ENCODE results near the gene ULBP2.
"Not testable (repeated sequence)": the region's sequence is repeated elsewhere in the genome, so short reads cannot be mapped to it uniquely, and the experiment has no call there.

Gene ULBP2

GRCh38 chr6:149983145-149983544, 41.3 kb downstream of the ULBP2 start:
- Mint-ChIP-seq H3K9me3 (peaks cover 2% of the 10 kb centered on the region), H3K27ac (no peak overlapping the region), H3K27me3 (peaks cover 93% of the 10 kb centered on the region), H3K4me3 (no peak overlapping the region), H3K36me3 (peaks cover 2% of the 10 kb centered on the region), H3K4me1 (no peaks in the 10 kb centered on the region)
- ATAC-seq: no peak

DNA sequence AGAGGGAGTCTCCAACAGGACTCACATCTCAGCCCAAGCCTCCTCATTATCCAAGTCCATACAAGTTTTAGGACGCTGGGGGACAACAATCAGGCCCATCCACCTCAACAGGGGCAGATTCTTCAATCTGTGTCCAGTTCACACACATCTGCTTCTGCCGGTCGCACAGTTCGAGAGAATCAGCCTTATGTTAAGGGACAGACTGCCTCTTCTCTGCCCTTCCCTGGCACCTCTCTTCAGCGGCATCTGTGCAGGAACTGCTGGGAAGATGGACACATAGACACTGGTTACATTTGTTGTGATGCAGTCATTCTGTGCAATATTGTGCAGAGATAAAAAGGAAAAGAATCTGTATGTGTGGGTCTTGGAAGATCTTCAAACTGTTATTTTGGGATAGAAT, 43.0 kb downstream of the ULBP2 start:
- Mint-ChIP-seq H3K4me3 (no peak overlapping the region), H3K27me3 (peaks cover 94% of the 10 kb centered on the region), H3K36me3 (peaks cover 6% of the 10 kb centered on the region), H3K9me3 (peaks cover 6% of the 10 kb centered on the region), H3K27ac (no peak overlapping the region), H3K4me1 (peaks cover 6% of the 10 kb centered on the region)
- ATAC-seq: no peak

DNA sequence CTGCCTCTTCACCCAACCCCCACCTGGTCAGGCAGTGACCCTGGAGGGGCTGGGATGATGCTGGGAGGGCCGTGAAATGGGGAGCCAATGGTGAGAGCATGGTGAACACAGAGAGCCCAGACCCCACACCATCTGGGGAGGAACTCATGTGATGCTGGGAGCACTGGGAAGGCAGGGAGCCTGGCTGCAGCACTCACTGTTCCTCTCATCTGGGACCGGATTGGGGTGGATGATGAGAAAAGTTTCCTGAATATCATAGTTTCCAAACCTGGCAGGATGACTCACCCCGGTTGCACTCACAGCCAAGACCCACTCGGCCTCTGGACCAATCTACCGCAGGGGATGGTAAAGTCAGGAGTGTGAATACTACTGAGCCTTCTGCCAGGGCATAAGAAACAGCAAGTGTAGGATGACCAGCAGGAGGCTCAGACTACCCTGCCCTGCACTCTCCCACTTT, 43.7 kb downstream of the ULBP2 start:
- peaks cover 6% of the 10 kb centered on the region for H3K9me3 Mint-ChIP-seq
- no peak overlapping the region for H3K4me3 Mint-ChIP-seq
- no peak for ATAC-seq
- no peak overlapping the region for H3K27ac Mint-ChIP-seq
- H3K36me3 Mint-ChIP-seq: peaks cover 6% of the 10 kb centered on the region
- H3K4me1 Mint-ChIP-seq: peaks cover 13% of the 10 kb centered on the region
- H3K27me3 Mint-ChIP-seq: peaks cover 96% of the 10 kb centered on the region

GRCh38 chr6:149987602-149988107, 45.8 kb downstream of the ULBP2 start:
- Mint-ChIP-seq H3K36me3 (peaks cover 6% of the 10 kb centered on the region), H3K4me1 (peaks cover 29% of the 10 kb centered on the region), H3K4me3 (no peak overlapping the region), H3K27me3 (peaks cover 92% of the 10 kb centered on the region), H3K27ac (no peak overlapping the region), H3K9me3 (peaks cover 6% of the 10 kb centered on the region)
- no peak for ATAC-seq

DNA sequence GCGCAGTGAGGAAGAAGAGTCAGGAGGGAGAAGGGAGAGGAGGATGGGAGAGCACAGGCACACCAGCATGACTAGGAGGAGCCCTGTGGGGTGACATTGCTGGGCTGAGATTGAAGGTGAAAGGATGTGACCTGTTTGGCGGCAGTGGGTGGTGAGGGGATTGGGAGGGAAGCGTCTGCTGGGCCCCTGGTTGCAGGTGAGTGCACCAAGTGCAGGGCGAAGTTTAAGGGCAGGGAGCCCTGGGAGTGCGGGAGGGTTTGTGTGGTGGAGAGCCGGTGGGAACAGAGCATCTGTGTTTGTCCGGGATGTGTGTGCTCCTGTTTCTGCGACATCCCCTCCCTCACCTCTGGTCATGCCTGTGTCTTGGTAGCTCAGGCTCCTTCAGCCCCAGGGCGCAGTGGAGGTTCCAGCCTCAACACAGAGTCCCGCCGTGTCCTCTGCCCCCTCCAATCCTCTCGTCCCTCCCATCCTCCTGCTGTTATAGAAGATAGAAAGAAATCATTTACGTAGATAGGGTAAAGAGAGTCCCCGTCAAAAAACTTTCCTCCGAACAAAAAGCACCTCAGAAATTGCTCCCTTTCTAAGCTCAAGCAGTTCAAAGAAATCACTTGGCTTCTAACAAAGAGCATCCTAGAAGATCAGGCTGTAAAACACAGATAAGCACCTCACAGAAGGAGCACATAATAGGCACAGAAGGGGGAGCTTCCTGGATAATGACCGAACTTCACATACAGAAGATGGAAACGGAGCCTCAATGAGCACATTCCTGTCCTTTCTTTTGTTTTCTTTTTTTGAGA, 46.9 kb downstream of the ULBP2 start:
- H3K4me3 Mint-ChIP-seq: no peak overlapping the region
- H3K36me3 Mint-ChIP-seq: peaks cover 6% of the 10 kb centered on the region
- no peak overlapping the region for H3K27ac Mint-ChIP-seq
- peaks cover 6% of the 10 kb centered on the region for H3K9me3 Mint-ChIP-seq
- ATAC-seq: no peak
- peaks cover 92% of the 10 kb centered on the region for H3K27me3 Mint-ChIP-seq
- peaks cover 29% of the 10 kb centered on the region for H3K4me1 Mint-ChIP-seq

DNA sequence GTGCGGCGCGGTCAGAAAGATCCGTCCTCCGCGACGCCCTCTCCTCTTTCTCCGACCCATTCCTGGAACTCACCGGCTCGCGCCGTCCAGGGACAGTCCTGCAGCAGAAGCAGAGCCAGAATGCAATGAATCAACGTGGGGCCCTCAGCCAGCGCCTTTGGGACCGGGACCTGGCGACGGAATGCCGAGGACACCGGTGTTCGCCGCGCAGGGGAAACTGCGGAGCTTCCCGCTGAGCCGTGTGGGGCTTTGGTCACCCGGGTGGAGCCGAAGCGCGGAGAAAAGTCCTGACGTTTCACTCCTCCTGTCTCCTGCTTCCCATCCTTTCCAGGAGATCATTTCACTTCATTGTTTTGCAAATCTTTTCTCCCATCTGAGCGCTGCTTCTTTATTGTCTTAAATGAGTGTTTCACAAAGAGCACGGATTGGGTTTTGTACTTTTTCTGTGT, 48.4 kb downstream of the ULBP2 start:
- peaks cover 92% of the 10 kb centered on the region for H3K27me3 Mint-ChIP-seq
- H3K36me3 Mint-ChIP-seq: peaks cover 6% of the 10 kb centered on the region
- peaks cover 29% of the 10 kb centered on the region for H3K4me1 Mint-ChIP-seq
- no peak for ATAC-seq
- H3K27ac Mint-ChIP-seq: no peak overlapping the region
- peaks cover 6% of the 10 kb centered on the region for H3K9me3 Mint-ChIP-seq
- H3K4me3 Mint-ChIP-seq: peak overlapping the region; percentile 73

- Mint-ChIP-seq H3K27me3 (peaks cover 92% of the 10 kb centered on the region), H3K27ac (no peak overlapping the region), H3K4me3 (peak overlapping the region; percentile 73), H3K36me3 (peaks cover 6% of the 10 kb centered on the region), H3K9me3 (peaks cover 6% of the 10 kb centered on the region), H3K4me1 (peaks cover 29% of the 10 kb centered on the region)
- peak; percentile 78 for ATAC-seq
These were observed 49.1 kb downstream of the ULBP2 start for GRCh38 chr6:149990661-149991471.

DNA sequence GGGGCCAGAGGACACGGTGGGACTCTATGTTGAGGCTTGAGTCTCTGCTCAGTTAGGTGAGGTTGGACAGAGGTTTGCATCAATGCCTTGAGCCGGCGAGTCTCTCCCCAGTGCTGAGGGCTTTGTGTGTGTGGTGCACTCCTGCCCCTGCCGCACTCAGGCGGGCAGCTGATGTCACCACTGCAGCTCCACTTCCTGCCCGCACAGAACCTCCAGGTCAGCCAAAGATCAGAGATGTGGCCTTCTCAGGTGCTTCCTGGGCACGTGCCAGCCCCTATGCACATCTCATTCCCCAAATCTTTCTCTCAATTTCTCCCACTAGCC, 49.6 kb downstream of the ULBP2 start:
- peaks cover 92% of the 10 kb centered on the region for H3K27me3 Mint-ChIP-seq
- not testable (repeated sequence) for H3K36me3 Mint-ChIP-seq, H3K27ac Mint-ChIP-seq, H3K9me3 Mint-ChIP-seq
- peak; percentile 82 for ATAC-seq
- H3K4me3 Mint-ChIP-seq: peak overlapping the region; percentile 73
- peaks cover 29% of the 10 kb centered on the region for H3K4me1 Mint-ChIP-seq

- peaks cover 6% of the 10 kb centered on the region for H3K36me3 Mint-ChIP-seq
- H3K4me1 Mint-ChIP-seq: peaks cover 29% of the 10 kb centered on the region
- H3K27ac Mint-ChIP-seq: no peak overlapping the region
- peaks cover 90% of the 10 kb centered on the region for H3K27me3 Mint-ChIP-seq
- no peak overlapping the region for H3K4me3 Mint-ChIP-seq
- no peak for ATAC-seq
- peaks cover 6% of the 10 kb centered on the region for H3K9me3 Mint-ChIP-seq
These were observed 50.0 kb downstream of the ULBP2 start for GRCh38 chr6:149991838-149992237.

DNA sequence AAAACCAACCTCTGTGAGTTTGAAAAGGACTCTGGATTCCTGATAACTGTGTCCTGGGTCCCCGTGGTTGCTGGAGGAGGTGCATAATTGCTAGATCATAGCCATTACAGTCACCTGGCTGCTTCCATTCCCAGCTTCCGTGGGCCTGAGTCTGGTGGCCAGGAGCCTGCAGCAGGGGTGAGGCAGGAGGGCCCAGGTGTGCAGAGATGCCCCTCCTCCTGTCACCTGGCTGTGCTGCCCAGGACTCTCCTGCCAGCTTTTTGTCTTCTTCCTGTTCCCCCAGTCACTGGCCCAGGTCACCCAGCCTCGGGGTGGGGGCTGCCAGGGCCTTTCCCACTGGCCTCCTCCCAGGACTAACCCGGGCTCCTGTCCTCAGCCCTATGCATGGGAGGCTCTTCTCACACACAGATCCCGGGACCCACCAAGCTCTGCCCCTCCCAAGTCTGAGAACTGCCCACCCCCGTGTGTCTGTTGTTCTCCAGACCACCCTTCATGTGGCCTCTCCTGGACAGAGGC, 53.5 kb downstream of the ULBP2 start:
- Mint-ChIP-seq H3K27ac (no peak overlapping the region), H3K27me3 (peaks cover 59% of the 10 kb centered on the region), H3K36me3 (peaks cover 5% of the 10 kb centered on the region), H3K4me3 (no peak overlapping the region), H3K4me1 (peaks cover 20% of the 10 kb centered on the region), H3K9me3 (no peaks in the 10 kb centered on the region)
- ATAC-seq: no peak

- peaks cover 52% of the 10 kb centered on the region for H3K27me3 Mint-ChIP-seq
- H3K4me1 Mint-ChIP-seq: peaks cover 20% of the 10 kb centered on the region
- ATAC-seq: no peak
These were observed 54.2 kb downstream of the ULBP2 start for GRCh38 chr6:149995971-149996370.

More at GRCh38 chr6:149995971-149996370, 54.2 kb downstream of the ULBP2 start:
- peaks cover 5% of the 10 kb centered on the region for H3K36me3 Mint-ChIP-seq
- H3K27ac Mint-ChIP-seq: no peak overlapping the region
- H3K9me3 Mint-ChIP-seq: no peaks in the 10 kb centered on the region
- no peak overlapping the region for H3K4me3 Mint-ChIP-seq

Measured in stimulated activated memory B cell treated with anti-CD40 and anti-IgM and Interleukin-4, amounts not matched to agents 10 μg/mL and 1 μg/mL and 100 μg/mL, for 72 hours (primary cell).